Stimulated activated CD4-positive, alpha-beta T cell treated with anti-CD3 and anti-CD28 coated beads, Interleukin-15, amount 100 ng/mL, for 1 hour (primary cell): ENCODE measurements around the gene AKNAD1.

Experiments used
- DNase-seq, 2 donors: peaks; one replicate each; pipeline ENCODE4 v3.0.0-alpha.2; 2020; ENCODE audit warnings: low read depth in 1 of 2, low spot score in 1 of 2

Gene AKNAD1

DNA sequence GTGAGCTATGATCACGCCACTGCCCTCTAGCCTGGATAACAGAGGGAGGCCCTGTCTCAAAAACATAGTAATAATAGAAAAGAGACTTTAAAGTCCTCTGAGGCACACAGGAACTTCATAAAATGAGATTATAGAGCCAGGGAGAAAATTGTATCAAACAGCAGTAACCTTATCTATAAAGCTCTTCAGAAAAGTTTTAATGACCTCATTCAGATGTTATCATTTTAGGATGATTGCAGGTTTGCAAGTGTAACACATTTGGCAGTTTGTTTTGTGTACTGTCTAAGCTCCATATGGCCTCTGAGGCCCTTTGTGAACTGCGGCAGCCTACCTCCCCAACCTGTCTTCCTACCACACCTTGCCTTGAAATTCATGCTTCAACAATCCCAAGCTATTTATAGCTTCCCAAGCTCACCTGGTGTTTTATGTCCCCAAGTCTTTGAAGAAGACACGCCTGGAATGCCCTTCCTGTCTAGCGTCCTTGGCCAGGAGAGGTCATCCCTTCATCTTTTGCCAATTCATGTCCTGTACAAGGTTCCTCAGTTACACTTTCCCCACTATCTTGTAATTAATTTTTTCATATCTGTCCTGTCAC, 8.5 kb upstream of the AKNAD1 start:
- DNase-seq = no peak

DNA sequence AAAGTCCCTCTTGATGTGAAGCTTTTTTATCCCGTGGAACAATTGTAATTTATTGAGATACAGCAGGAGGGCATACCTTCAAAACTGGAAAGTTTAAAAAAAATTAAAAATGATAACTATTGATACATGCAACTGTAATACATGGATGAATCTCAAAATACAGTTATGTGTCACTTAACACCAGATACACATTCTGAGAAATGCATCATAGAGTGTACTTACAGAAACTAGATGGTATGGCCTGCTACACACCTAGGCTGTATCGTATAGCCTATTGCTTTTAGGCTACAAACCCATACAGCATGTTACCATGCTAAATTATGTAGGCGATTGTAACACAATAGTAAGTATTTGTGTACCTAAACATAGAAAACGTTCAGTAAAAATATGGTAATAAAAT, 7.1 kb upstream of the AKNAD1 start:
- DNase-seq = no peak

DNA sequence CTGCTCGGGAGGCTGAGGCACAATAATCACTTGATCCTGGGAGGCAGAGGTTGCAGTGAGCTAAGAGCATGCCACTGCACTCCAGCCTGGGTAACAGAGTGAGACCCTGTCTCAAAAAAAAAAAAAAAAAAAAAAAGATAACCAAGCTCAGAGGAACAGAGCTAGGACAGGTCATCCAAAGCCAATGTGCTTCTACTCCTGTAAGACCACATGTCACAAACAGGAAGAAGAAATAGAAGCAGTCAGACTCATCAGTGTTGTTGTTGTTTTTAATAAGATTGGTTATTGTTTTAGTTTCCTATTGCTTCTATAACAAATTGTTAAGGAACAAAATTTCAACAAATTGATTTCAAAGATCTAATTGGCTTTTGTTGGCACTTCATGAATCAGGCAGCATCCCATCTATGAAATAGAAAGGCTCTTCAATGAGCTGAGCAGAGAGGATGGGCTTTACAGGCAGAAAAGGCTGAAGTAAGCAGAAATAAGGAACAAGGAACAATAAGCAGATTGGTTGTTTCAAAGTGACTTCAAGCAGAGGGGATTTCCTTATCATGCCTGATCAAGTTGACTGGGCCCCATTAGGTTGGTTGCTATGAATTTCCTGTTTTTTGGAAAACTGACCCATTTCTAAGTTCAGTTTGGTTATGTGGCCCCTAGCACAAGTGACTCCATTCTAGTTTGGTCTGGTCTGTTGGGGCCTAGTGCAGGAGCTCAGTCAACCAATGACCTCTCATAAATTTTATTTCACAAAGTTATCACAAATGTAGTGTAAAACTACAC, 6.0 kb upstream of the AKNAD1 start:
- DNase-seq = no peak

DNA sequence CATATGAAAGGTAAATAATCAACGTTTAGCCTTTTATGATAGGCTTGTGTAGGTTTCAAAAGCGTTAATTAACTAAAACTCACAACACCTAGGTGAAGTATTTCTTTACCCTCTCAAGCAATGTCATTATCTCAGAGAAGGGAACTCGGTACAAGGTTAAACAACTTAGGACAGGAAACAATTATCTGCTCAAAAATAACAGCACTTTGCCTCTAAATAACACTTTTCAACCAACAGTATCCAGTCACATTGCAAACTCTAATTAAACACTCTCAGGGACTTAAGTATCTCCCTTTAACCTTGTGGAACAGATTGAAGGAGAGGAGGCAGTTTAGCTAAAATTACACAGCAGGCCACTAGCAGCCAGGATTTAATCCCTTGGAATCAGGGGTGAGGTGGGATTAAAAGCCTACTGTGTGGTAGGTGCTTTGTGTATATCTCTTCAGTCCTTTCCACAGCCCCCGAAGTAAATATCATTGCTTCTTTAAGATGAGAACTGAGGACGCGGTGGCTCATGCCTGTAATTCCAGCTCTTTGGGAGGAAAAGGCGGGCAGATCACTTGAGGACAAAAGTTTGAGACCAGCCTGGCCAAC, 5.2 kb upstream of the AKNAD1 start:
- DNase-seq = no peak

DNA sequence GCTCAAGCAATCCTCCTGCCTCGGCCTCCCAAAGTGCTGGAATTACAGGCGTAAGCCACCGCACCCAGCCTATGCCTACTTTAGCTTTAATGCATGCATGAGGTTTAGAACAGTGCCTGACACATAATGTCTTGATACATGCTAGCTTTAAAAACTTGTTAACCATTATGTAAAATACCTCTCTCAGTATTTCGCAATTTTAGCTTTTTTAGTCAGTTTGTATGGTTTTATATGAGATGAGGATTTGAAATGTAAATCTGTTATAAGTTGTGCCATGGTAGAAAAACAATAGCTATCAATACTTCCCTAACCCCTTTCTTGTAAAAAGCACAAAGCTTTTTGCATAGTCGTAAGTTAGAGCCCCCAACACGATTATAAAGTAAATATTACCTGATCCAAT, 4.7 kb upstream of the AKNAD1 start:
- DNase-seq = no peak

DNA sequence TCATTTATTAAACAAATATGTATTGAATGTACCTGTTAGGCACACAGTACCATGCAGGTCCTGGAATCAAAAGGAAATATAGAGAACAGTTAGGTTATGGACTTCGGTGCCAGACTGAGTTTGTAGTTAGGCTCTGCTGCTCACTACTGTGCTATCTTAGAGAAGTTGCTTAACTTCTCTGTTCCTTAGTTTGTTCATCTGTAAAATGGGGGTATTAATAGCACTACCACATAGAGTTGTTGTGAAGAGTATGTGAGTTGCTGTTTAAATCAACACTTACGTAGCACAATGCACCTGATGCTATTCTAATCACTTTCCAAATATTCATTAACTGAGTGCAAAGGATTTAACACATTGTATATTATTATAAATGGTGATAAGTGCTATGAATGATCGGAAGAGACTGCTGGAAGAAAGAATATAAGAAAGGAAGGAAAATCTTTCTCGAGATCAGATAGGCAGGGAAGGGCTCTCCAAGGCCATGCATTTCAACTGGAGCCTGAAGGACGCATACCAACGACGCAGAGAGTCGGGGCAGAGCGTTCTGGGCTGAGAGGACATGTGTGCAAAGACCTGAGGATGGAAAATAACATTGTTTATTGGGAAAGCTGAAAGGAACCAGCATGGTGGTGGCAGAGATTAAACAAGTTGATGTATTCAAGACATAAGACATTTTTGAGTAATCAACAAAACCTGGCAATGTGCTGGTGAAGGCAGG, 3.5 kb upstream of the AKNAD1 start:
- DNase-seq = no peak

DNA sequence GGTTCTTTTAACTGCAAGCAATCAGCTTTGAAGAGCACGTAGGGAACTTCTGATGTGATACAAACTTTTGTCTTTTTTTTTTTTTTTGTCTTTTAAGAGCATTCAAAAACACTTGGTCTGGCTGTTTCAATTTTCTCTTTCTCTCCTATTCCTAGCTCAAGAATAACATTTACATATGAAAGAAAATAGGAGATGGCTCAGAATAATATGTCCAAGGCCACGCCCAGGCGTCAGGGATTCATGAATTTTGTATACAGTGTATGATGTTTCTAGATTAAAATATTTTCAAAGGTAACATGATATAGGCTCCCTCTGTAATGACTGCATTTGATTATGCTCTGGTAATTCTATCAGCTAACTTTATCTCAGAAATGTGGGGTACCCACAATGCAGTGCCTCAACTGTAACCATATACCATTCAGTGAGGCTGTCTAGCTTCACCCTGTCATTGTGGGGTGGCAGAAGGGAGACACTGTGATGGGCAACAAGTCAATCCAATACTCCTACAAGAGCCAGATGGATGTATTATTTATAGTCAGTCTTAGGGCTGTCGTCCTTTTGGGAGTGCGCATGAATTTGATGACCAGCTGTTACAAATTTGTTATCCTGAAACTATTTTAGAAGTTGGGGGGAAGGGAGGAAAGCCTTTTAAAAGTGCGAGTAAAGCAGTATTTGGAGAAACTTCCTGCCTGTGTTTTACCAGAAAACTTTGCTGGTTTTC, 1.5 kb upstream of the AKNAD1 start:
- DNase-seq = no peak

DNA sequence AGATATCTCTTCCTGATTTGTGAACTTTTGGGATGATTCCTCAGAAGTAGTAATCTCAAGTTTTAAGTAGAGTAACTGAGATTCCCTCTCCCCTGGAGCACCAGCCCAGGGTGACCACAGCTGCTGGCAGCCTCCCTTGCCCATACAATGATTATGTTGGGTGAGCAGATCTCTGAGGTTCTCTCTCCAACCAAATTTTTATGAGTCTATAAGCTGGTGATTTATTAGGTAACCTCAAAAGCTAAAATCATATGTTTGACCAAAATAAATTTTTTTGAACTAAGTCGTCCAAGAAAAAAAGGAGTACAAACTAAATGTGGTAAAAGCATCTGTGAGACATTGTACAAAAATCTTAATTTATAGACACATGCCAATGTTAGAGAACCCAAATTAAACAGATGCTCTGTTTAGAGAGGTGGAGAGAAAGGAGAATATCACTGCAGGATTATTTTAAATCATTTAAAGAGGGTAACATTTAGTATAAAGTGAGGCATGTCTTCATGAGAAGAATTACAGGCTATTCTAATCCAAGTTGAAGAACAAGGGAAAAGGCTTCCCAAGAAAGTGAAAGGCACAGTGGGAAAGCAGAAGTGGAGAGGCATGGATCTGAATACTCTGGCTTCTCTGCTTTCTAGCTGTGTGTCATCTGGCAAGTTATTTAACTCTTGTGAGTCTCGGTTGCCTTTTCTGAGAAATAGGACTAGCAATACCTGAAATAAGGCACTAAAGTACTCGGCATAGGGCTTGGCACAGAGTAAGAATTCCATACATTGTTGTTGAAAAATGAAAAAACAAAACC, 2.5 kb downstream of the AKNAD1 start:
- DNase-seq = no peak

DNA sequence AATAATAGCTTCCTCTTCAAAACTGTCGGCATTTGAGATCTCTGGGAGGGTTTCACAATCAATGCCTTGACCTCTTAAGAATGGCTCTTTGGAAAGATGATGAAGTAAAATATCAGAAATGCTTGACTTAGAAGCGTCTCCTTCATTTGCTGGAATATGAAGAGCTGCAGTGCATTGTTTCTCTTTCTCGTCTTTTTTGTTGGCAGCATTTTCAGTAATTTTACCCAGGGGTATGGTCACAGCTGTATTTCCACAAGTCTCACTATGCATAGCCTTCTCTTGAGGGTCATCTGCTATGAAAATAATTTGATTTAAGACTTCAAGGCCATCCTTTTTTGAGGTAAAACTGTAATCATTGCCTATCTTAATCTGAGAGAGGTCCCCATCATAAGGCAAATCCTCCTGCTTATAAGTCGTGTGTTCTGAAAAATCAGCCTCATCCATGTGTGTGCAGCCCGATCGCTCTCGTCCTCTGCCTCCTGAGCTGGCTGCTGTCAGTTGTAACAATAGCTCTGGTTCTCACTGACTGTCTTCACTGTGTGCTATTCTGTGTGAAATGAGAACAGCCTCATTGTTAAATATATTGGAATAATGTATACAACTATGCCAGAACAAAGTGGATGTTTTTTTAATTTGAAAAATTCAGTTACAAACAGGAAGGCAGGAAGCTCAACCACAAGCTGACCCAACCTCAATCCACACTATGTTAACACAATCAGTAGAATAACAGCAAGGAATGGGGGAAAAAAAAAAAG, 4.5 kb downstream of the AKNAD1 start:
- DNase-seq = no peak

DNA sequence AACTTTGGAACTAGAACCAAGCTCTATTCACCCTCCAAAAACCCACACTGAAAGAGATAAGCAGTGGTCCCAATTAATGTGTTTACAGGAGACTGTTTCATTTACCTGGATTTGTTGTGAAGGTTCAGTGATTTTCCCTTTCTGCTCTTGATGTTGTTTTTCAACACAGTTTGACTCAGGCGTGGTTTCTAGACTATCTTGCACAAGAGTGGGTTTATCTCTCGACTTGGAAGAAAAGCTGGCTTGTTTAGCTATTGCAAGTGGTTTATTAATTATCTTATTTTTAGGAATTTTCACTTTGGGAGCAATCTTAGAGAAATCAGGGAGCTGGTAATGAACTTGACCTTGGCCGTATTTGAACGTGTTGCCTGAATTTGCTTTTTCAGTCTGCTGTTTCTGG, 5.3 kb downstream of the AKNAD1 start:
- DNase-seq = no peak

DNA sequence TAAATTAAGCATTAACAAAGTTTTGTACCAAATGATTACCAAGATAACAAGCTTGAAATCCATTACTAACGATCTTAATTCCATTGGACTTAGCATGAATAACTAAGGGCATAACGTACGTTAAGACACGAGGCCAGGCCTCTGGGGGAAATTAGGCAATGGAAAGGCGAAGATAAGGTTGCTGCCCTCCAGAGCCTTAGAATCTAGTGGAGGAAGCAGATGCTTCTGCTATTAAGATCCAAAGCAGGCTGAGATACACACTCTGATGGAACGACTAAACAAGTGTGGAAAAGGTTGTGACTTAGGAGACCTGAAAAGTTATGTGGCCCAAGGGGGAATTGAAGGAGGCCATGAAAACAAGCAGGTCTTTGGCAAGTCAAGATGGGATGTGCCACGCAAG, 6.0 kb downstream of the AKNAD1 start:
- DNase-seq = no peak

DNA sequence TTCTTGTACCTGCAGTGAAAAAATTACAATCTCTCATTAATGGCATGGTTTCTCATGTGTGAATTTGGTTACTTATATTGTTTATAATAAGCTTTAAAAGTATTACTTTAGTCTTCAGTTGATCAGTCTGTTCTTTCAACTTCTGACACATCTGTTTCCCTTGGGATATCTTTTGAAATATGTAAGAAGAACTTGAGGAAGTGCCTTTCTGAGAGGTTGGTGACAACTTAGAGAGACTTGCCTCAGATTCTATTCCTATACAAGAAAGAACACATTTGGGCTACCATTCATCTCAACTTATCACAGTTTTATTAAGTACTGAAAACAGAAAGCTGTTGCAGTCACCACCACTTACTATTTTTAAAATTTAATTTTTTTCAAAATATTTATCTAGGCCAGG, 8.1 kb downstream of the AKNAD1 start:
- no peak for DNase-seq

DNA sequence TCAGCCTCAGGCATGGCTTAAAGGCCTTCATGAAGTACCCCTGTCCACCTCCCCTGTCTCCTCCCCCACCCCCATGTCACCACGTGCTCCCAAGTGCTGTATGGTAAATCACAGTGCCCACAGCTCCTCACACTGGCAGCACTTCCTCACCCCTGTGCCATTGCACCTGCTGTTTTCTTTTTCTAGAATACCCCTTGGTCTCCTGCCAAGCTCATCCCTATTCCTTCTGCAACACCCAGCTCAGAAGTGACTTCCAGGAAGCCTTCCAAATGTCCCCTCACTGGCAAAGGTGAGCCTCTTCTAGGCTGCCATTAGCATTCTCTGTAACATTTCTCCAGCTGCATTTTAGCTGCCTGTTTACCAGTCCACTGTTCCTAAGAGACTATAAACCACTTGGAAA, 9.4 kb downstream of the AKNAD1 start:
- DNase-seq = no peak

DNA sequence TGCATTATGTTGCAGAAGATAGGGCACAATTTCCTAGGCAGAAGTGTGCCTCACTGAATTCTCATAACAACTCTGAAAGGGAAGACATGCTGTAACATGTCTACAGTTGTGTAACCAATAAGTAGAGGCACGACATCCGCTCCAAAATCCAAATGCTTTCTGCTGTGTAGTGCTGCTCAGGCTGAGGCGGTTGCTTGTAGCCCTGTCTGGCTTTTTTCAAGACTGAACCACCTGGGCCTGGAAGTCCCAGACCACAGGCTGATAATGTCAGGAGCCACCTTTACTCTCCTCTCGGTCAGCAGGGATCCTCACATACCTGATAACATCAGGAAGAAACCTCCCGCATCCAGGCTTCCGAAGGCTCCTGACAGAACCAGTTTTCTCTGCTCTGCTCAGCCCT, 10.9 kb downstream of the AKNAD1 start:
- DNase-seq = no peak

DNA sequence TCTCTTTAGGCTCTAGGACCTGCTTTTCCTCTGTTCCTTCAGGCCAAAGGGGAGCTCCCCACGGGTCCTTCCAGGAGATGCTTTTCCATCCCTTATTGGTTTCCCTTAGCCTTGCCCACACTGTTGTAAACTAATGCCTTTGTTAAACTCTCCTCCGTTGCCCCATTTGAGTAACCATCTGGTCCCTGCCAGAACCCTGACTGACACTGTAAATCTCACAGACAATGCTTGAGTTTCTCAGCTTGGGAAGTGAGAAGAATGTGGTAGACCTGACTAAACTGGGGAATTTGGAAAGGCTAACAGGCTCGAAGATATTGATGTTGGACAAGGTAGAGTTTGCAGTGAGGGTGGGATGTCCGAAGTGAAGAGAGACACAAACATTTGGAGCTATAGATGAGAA, 11.4 kb downstream of the AKNAD1 start:
- DNase-seq = no peak

DNA sequence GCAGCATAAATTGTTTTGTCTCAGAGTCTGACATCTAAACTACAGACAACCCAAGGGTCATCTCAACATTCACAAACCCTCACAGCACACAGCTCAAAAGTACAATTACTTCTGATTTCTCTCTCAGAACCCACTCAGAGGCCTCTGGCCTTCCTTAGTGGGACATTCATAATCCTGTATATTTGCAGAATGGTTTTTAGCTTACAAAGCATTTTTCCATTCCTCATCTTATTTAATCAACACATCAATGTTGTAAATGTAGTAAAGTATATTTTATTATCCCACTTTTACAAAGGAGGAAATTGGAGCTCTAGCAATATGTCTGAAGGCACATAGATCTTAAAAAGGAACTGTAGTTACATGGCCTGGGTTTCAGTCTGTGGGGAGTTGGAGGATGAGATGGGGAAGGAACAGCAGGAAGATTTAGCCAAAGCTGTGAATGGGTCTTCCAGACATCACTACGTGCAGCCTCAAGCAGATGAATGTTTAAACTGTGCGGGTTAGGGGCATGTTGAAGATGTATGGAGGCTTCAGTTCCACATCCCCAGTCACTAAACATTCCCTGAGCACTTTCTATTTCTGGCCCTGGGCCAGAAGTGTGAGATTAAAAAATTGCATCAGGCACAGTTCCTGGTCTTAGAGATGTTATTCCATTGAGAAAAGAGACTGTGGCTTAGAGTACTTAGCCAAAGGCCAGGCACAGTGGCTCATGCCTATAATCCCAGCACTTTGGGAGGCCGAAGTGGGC, 13.3 kb downstream of the AKNAD1 start:
- DNase-seq = no peak

DNA sequence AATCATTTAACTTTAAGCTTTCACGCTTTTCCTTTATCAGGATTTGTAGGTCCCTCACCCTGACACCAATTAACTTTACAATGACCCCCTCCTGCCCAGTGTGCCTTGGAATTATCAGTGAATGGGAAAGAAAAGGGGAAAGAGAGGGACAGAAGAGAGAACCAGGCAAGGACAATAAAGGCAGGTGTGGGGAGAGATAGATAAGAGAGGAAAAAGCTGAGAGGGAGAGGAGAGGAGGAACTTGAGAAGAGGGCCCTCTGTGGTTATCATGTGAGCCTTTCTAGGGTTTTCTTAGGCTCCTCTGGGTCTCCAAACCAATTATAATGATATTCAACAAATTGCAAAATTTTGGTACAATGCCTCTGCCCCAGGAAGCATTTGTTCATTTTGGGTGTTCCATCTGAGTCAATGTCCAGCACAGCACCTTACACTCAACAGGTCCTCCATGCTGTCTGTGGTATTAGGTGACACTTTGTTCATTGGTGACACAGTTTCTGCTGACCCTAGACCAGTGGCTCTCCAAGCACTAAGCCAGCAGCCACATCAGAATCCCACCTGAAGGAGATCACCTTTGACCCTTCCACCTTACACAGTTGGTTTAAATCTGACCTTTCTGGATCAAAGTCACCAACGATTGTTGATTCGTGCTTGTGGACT, 14.2 kb downstream of the AKNAD1 start:
- DNase-seq = no peak

DNA sequence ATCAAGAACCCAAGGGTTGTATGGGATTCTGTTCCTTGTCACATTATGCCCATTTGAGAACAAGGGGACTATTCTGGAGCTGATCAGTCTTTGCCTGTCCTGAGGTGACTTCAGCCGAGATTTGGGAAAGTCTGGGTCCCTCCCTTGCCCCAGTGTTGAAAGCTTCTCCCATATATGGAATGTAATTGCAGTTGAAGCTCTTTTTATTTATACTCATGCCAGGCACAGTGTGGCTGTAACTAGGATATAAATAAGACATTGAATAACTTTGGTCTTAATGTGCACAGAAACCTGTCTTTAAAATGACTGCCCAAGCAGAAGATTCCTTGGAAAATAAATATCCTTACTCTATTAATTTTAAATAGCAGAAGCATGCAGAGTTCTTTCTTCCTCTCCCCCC, 15.2 kb downstream of the AKNAD1 start:
- DNase-seq = no peak

DNA sequence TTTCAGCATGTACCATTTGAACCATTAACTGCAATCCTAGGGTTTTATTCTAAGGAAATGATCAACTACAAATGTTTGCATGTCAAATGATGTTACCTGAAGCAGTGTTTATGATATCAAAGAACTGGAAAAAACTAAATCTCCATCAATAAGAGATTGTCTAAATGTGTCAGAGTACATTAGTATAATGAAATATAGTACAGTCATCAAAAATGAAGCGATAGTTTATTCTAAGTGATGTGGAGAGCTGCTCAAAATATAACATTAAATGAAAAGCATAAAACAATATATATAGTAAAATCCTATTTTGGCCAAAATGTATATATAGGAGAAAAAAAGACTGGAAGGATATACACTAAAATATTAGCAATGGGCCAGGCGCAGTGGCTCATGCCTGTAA, 24.0 kb downstream of the AKNAD1 start:
- no peak for DNase-seq
